ENCODE results near the gene CEP164. TPM values are rescaled to one million over a fixed set of nuclear protein-coding genes. Genes with fewer than 3 reads are reported as not detected.

Gene CEP164
- total RNA-seq, 1 experiment from 2014 or later: 21.0 TPM

DNA sequence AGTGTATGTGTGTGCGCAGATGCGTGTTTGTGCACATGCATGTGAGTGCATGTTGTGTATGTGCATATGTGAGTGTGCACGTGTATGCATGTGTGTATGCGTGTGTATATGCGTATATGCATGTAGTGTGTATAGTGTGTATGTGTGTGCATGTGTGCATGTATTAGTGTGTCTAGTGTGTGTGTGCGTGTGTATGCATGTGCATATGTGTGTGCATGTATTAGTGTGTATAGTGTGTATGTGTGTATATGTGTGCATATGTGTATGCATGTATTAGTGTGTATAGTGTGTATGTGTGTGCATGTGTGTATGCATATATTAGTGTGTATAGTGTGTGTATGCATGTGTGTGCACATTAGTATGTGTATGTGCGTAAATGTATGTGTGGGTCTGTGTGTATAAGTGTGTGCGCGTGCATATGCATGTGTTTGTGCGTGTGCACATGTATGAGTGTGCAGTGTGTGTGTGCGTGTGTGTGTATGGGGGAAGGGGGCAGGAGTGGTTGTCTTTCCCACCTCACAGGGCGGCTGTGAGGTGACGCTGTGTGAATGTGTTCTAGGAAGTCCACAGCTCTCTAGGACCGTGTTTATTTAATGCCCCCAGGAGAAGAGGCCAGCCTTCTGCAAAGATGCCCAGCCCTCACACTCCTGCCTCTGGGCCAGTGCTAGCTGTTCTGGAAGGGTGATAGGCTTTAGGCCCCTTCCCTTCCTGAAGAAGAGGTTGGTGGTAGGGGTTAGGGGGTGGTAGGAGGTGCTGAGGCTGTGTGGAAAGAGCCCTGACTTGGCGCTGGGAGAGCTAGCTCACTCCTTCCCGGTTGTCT, 114.6 kb downstream of the CEP164 start:
- ATAC-seq (no peak), DNase-seq (ENCODE audit: low spot score) (no peak)
- Mint-ChIP-seq H3K4me1 (peaks cover 9% of the 10 kb centered on the region), H3K36me3 (no peaks in the 10 kb centered on the region), H3K9me3 (no peaks in the 10 kb centered on the region), H3K4me3 (no peak overlapping the region), H3K27ac (no peak overlapping the region), H3K27me3 (ENCODE audit: low read depth) (no peaks in the 10 kb centered on the region)
- ChIA-PET CTCF (interaction anchor here (0.5 to 4.9 kb wide), 20 partner anchors 11 to 443 kb away, joined by 3 to 84 read pairs (median 8); no protein-coding TSS in a partner anchor), POLR2A (no interaction called here)
- TF ChIP-seq ESRRA (CRISPR knock-in tag; IDR thresholded peaks at IDR 0.05; ENCODE audit: borderline replicate concordance) (no peak), FOXJ3 (CRISPR knock-in tag; IDR thresholded peaks at IDR 0.05; ENCODE audit: borderline replicate concordance) (no peak), PRRX2 (CRISPR knock-in tag; IDR thresholded peaks at IDR 0.05) (no peak), RELA (CRISPR knock-in tag; IDR thresholded peaks at IDR 0.05; ENCODE audit: borderline replicate concordance) (no peak)
- TF ChIP-seq, protein P1, sequence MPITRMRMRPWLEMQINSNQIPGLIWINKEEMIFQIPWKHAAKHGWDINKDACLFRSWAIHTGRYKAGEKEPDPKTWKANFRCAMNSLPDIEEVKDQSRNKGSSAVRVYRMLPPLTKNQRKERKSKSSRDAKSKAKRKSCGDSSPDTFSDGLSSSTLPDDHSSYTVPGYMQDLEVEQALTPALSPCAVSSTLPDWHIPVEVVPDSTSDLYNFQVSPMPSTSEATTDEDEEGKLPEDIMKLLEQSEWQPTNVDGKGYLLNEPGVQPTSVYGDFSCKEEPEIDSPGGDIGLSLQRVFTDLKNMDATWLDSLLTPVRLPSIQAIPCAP (CRISPR knock-in tag; IDR thresholded peaks at IDR 0.05): no peak
- TF ChIP-seq, protein P2, sequence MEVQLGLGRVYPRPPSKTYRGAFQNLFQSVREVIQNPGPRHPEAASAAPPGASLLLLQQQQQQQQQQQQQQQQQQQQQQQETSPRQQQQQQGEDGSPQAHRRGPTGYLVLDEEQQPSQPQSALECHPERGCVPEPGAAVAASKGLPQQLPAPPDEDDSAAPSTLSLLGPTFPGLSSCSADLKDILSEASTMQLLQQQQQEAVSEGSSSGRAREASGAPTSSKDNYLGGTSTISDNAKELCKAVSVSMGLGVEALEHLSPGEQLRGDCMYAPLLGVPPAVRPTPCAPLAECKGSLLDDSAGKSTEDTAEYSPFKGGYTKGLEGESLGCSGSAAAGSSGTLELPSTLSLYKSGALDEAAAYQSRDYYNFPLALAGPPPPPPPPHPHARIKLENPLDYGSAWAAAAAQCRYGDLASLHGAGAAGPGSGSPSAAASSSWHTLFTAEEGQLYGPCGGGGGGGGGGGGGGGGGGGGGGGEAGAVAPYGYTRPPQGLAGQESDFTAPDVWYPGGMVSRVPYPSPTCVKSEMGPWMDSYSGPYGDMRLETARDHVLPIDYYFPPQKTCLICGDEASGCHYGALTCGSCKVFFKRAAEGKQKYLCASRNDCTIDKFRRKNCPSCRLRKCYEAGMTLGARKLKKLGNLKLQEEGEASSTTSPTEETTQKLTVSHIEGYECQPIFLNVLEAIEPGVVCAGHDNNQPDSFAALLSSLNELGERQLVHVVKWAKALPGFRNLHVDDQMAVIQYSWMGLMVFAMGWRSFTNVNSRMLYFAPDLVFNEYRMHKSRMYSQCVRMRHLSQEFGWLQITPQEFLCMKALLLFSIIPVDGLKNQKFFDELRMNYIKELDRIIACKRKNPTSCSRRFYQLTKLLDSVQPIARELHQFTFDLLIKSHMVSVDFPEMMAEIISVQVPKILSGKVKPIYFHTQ (CRISPR knock-in tag; IDR thresholded peaks at IDR 0.05): no peak

DNA sequence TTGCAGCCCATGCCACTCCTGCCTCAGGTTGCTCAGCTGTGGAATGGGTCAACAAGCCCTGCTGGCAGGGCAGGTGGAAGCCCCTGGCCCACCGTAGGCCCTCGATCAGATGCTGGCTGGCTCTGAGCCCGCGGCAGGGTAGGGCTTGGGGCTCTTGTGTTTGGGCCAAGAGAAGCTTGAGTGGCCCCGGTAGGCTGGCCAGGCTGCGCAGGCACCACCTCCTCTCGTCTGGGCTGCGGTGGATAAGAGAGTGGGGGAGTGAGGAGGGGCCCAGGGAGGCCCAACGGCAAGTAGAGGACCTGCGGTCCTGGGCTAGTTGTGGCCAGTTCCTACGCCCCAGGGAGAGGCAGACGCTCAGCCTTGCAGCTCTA, 115.2 kb downstream of the CEP164 start:
- ChIA-PET POLR2A (no interaction called here), CTCF (interaction anchor here (0.9 to 4.9 kb wide), 35 partner anchors 12 to 442 kb away, joined by 3 to 84 read pairs (median 6); partner anchors contain the start of gene CEP164)
- no peak for DNase-seq (ENCODE audit: low spot score)
- H3K9me3 Mint-ChIP-seq: no peaks in the 10 kb centered on the region
- no peak overlapping the region for H3K4me3 Mint-ChIP-seq
- H3K4me1 Mint-ChIP-seq: peaks cover 7% of the 10 kb centered on the region
- H3K36me3 Mint-ChIP-seq: no peaks in the 10 kb centered on the region
- no peak for ATAC-seq
- no peak overlapping the region for H3K27ac Mint-ChIP-seq
- H3K27me3 Mint-ChIP-seq (ENCODE audit: low read depth): no peaks in the 10 kb centered on the region
- TF ChIP-seq, protein P3, sequence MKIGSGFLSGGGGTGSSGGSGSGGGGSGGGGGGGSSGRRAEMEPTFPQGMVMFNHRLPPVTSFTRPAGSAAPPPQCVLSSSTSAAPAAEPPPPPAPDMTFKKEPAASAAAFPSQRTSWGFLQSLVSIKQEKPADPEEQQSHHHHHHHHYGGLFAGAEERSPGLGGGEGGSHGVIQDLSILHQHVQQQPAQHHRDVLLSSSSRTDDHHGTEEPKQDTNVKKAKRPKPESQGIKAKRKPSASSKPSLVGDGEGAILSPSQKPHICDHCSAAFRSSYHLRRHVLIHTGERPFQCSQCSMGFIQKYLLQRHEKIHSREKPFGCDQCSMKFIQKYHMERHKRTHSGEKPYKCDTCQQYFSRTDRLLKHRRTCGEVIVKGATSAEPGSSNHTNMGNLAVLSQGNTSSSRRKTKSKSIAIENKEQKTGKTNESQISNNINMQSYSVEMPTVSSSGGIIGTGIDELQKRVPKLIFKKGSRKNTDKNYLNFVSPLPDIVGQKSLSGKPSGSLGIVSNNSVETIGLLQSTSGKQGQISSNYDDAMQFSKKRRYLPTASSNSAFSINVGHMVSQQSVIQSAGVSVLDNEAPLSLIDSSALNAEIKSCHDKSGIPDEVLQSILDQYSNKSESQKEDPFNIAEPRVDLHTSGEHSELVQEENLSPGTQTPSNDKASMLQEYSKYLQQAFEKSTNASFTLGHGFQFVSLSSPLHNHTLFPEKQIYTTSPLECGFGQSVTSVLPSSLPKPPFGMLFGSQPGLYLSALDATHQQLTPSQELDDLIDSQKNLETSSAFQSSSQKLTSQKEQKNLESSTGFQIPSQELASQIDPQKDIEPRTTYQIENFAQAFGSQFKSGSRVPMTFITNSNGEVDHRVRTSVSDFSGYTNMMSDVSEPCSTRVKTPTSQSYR (CRISPR knock-in tag; IDR thresholded peaks at IDR 0.05): no peak
- TF ChIP-seq, protein P4, sequence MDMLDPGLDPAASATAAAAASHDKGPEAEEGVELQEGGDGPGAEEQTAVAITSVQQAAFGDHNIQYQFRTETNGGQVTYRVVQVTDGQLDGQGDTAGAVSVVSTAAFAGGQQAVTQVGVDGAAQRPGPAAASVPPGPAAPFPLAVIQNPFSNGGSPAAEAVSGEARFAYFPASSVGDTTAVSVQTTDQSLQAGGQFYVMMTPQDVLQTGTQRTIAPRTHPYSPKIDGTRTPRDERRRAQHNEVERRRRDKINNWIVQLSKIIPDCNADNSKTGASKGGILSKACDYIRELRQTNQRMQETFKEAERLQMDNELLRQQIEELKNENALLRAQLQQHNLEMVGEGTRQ (CRISPR knock-in tag; IDR thresholded peaks at IDR 0.05): no peak
- TF ChIP-seq, protein P5, sequence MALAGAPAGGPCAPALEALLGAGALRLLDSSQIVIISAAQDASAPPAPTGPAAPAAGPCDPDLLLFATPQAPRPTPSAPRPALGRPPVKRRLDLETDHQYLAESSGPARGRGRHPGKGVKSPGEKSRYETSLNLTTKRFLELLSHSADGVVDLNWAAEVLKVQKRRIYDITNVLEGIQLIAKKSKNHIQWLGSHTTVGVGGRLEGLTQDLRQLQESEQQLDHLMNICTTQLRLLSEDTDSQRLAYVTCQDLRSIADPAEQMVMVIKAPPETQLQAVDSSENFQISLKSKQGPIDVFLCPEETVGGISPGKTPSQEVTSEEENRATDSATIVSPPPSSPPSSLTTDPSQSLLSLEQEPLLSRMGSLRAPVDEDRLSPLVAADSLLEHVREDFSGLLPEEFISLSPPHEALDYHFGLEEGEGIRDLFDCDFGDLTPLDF (CRISPR knock-in tag; IDR thresholded peaks at IDR 0.05): no peak
- no peak for TF ChIP-seq ELF4 (CRISPR knock-in tag; IDR thresholded peaks at IDR 0.05; ENCODE audit: low read depth)
- TF ChIP-seq, protein P6, sequence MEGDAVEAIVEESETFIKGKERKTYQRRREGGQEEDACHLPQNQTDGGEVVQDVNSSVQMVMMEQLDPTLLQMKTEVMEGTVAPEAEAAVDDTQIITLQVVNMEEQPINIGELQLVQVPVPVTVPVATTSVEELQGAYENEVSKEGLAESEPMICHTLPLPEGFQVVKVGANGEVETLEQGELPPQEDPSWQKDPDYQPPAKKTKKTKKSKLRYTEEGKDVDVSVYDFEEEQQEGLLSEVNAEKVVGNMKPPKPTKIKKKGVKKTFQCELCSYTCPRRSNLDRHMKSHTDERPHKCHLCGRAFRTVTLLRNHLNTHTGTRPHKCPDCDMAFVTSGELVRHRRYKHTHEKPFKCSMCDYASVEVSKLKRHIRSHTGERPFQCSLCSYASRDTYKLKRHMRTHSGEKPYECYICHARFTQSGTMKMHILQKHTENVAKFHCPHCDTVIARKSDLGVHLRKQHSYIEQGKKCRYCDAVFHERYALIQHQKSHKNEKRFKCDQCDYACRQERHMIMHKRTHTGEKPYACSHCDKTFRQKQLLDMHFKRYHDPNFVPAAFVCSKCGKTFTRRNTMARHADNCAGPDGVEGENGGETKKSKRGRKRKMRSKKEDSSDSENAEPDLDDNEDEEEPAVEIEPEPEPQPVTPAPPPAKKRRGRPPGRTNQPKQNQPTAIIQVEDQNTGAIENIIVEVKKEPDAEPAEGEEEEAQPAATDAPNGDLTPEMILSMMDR (IDR thresholded peaks at IDR 0.05): no peak
- TF ChIP-seq RORB (CRISPR knock-in tag; IDR thresholded peaks at IDR 0.05): no peak
- no peak for TF ChIP-seq ZNF423 (CRISPR knock-in tag; IDR thresholded peaks at IDR 0.05)
- TF ChIP-seq, protein P7, sequence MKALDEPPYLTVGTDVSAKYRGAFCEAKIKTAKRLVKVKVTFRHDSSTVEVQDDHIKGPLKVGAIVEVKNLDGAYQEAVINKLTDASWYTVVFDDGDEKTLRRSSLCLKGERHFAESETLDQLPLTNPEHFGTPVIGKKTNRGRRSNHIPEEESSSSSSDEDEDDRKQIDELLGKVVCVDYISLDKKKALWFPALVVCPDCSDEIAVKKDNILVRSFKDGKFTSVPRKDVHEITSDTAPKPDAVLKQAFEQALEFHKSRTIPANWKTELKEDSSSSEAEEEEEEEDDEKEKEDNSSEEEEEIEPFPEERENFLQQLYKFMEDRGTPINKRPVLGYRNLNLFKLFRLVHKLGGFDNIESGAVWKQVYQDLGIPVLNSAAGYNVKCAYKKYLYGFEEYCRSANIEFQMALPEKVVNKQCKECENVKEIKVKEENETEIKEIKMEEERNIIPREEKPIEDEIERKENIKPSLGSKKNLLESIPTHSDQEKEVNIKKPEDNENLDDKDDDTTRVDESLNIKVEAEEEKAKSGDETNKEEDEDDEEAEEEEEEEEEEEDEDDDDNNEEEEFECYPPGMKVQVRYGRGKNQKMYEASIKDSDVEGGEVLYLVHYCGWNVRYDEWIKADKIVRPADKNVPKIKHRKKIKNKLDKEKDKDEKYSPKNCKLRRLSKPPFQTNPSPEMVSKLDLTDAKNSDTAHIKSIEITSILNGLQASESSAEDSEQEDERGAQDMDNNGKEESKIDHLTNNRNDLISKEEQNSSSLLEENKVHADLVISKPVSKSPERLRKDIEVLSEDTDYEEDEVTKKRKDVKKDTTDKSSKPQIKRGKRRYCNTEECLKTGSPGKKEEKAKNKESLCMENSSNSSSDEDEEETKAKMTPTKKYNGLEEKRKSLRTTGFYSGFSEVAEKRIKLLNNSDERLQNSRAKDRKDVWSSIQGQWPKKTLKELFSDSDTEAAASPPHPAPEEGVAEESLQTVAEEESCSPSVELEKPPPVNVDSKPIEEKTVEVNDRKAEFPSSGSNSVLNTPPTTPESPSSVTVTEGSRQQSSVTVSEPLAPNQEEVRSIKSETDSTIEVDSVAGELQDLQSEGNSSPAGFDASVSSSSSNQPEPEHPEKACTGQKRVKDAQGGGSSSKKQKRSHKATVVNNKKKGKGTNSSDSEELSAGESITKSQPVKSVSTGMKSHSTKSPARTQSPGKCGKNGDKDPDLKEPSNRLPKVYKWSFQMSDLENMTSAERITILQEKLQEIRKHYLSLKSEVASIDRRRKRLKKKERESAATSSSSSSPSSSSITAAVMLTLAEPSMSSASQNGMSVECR (CRISPR knock-in tag; IDR thresholded peaks at IDR 0.05; ENCODE audit: borderline replicate concordance): no peak
- TF ChIP-seq, protein P1 (CRISPR knock-in tag; IDR thresholded peaks at IDR 0.05): no peak
- no peak for TF ChIP-seq ZNF263 (CRISPR knock-in tag; IDR thresholded peaks at IDR 0.05; ENCODE audit: low read depth)
- no peak for TF ChIP-seq NR2C2 (CRISPR knock-in tag; IDR thresholded peaks at IDR 0.05)
- TF ChIP-seq TP53 (CRISPR knock-in tag; IDR thresholded peaks at IDR 0.05): no peak
